Mesendoderm (in vitro differentiated cells): Measurements from ENCODE around the gene FFAR2.

Source experiments
- DNase-seq: peaks from one replicate; pipeline ENCODE4 v3.0.0; 2013
- H2AK5ac ChIP-seq: 2 replicates; pipeline ENCODE4 v1.6.1; 2013; ENCODE audit warnings: low read length, inconsistent platforms
- H2BK120ac ChIP-seq: 2 replicates; pipeline ENCODE4 v1.6.1; 2013; ENCODE audit warnings: low read depth, mild to moderate bottlenecking, low read length, moderate library complexity, mixed read lengths
- H2BK15ac ChIP-seq: replicated peaks from 2 replicates; pipeline ENCODE4 v1.6.1; 2013; ENCODE audit warnings: low read depth, mild to moderate bottlenecking, moderate library complexity
- H2BK5ac ChIP-seq: 2 replicates; pipeline ENCODE4 v1.6.1; 2013; ENCODE audit warnings: low read length, inconsistent platforms
- H3K18ac ChIP-seq: 2 replicates; pipeline ENCODE4 v1.6.1; 2013; ENCODE audit warnings: mild to moderate bottlenecking, low read length, mixed read lengths
- H3K23ac ChIP-seq: one replicate; pipeline ENCODE4 v1.6.1; 2013; ENCODE audit warnings: low read length
- H3K27ac ChIP-seq: 2 replicates; pipeline ENCODE4 v1.5.1; 2013; ENCODE audit warnings: low read depth, mild to moderate bottlenecking, inconsistent platforms, low read length, moderate library complexity
- H3K27me3 ChIP-seq: 2 replicates; pipeline ENCODE4 v1.6.1; 2013; ENCODE audit warnings: low read length, control low read depth, mild to moderate bottlenecking, inconsistent platforms; ENCODE audit not compliant: insufficient read depth, poor library complexity
- H3K36me3 ChIP-seq: 2 replicates; pipeline ENCODE4 v1.6.1; 2013; ENCODE audit warnings: low read length, inconsistent platforms; ENCODE audit not compliant: control insufficient read depth, insufficient read depth
- H3K4ac ChIP-seq: one replicate; pipeline ENCODE4 v1.6.1; 2013; ENCODE audit warnings: low read depth, mild to moderate bottlenecking, low read length, moderate library complexity
- H3K4me1 ChIP-seq: 2 replicates; pipeline ENCODE4 v1.6.1; 2013; ENCODE audit warnings: low read depth, low read length, inconsistent platforms; ENCODE audit not compliant: control insufficient read depth
- H3K4me2 ChIP-seq: 2 replicates; pipeline ENCODE4 v1.6.1; 2013; ENCODE audit warnings: low read length
- H3K4me3 ChIP-seq: 2 replicates; pipeline ENCODE4 v1.5.1; 2013; ENCODE audit warnings: mild to moderate bottlenecking, low read length
- H3K56ac ChIP-seq: one replicate; pipeline ENCODE4 v1.6.1; 2013; ENCODE audit warnings: low read length
- H3K79me1 ChIP-seq: 2 replicates; pipeline ENCODE4 v1.6.1; 2013; ENCODE audit warnings: low read length, inconsistent platforms
- H3K79me2 ChIP-seq: 2 replicates; pipeline ENCODE4 v1.6.1; 2013; ENCODE audit warnings: mild to moderate bottlenecking, low read length; ENCODE audit not compliant: control insufficient read depth, insufficient read depth
- H3K9ac ChIP-seq: 2 replicates; pipeline ENCODE4 v1.6.1; 2013; ENCODE audit warnings: low read length, inconsistent platforms
- H4K5ac ChIP-seq: one replicate; pipeline ENCODE4 v1.6.1; 2013; ENCODE audit warnings: low read length
- H4K8ac ChIP-seq: one replicate; pipeline ENCODE4 v1.6.1; 2013; ENCODE audit warnings: low read depth, mild to moderate bottlenecking, control low read depth, low read length, moderate library complexity
- WGBS: extraction: QIAGEN DNeasy Blood & Tissue Kit; methylation state at CpG from one replicate; pipeline ENCODE4 v1.1.7; 2013; ENCODE audit warnings: low lambda C conversion rate, missing lambda C conversion rate; ENCODE audit not compliant: insufficient coverage; ENCODE audit errors: extremely low coverage; 5-methylcytosine and 5-hydroxymethylcytosine counted together

The FFAR2 gene

DNA sequence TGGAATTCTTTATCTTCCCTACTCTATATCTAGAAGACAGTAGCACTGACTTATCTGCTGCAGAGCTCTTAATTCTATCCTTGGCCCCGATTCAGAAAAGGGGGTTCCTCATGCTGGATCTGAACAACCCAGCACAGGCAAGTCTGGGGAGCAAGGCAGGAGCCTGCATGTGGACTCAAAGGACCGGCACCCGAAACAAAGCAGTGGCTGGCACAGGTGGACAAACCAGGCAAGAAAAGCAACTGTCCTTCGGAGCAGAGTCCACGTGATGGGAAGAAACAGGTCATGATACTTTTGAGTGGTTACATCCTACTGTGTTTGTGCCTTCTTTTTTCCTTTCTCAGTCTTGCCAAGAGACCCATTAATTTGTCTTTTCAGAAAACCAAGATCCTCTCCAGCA, 38.9 kb upstream of the FFAR2 start:
- Histone ChIP-seq H3K79me2 (no peaks in the 10 kb centered on the region), H4K5ac (no peak overlapping the region), H3K27me3 (no peaks in the 10 kb centered on the region), H3K56ac (no peak overlapping the region), H3K27ac (no peak overlapping the region), H2AK5ac (no peak overlapping the region), H3K36me3 (no peaks in the 10 kb centered on the region), H2BK5ac (no peak overlapping the region), H4K8ac (no peak overlapping the region), H3K4me2 (no peak overlapping the region), H3K23ac (no peak overlapping the region), H3K79me1 (no peaks in the 10 kb centered on the region), H3K4ac (no peak overlapping the region), H3K9ac (no peak overlapping the region), H3K18ac (no peak overlapping the region), H2BK15ac (no peak overlapping the region), H3K4me3 (no peak overlapping the region), H3K4me1 (no peaks in the 10 kb centered on the region), H2BK120ac (no peak overlapping the region)
- no CpG with 5 or more reads among the region's 5 CpGs for WGBS
- DNase-seq = no peak

DNA sequence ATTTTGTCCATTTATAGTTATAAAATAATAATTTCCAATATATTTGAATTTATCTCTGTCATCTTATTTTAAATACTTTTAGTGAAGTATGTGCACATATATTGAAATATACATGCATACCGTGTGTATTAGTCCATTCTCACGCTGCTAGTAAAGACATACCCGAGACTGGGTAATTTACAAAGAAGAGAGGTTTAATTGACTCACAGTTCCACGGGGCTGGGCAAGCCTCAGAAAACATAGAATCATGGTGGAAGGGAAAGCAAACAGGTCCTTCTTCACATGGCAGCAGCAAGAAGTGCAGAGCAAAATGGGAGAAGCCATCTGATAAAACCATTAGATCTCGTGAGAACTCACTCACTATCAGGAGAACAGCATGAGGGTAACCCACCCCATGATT, 37.6 kb upstream of the FFAR2 start:
- H2BK120ac ChIP-seq = no peak overlapping the region
- H3K4ac ChIP-seq = no peak overlapping the region
- no peak overlapping the region for H2BK5ac ChIP-seq
- H3K4me1 ChIP-seq = no peaks in the 10 kb centered on the region
- H2BK15ac ChIP-seq = no peak overlapping the region
- no peak overlapping the region for H2AK5ac ChIP-seq
- no peaks in the 10 kb centered on the region for H3K79me1 ChIP-seq
- H4K8ac ChIP-seq = no peak overlapping the region
- no peaks in the 10 kb centered on the region for H3K36me3 ChIP-seq
- no peak overlapping the region for H3K27ac ChIP-seq
- H3K18ac ChIP-seq = no peak overlapping the region
- no peaks in the 10 kb centered on the region for H3K79me2 ChIP-seq
- H3K4me2 ChIP-seq = no peak overlapping the region
- H3K23ac ChIP-seq = no peak overlapping the region
- no peak overlapping the region for H3K9ac ChIP-seq
- no CpG with 5 or more reads among the region's 5 CpGs for WGBS
- no peak overlapping the region for H3K4me3 ChIP-seq
- H3K27me3 ChIP-seq = no peaks in the 10 kb centered on the region
- DNase-seq = no peak
- H4K5ac ChIP-seq = no peak overlapping the region
- H3K56ac ChIP-seq = no peak overlapping the region

DNA sequence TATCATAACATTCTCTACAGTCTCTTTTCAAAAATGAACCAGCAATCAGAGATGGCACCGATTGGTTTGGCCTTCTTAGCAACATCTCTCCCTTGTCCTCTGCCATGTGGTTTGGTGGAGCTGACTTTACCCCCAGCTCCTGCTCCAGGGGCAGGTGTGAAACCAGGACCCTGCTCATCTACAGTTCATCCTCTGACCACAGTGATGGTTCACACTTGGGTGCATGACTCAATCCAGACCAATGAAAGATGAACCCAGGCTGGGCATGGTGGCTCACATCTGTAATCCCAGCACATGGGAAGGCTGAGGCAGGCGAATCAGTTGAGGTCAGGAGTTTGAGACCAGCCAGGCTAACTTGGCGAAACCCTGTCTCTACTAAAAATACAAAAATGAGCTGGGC, 33.6 kb upstream of the FFAR2 start:
- no peak overlapping the region for H3K4ac ChIP-seq
- H3K23ac ChIP-seq = no peak overlapping the region
- no peak for DNase-seq
- no peaks in the 10 kb centered on the region for H3K36me3 ChIP-seq
- no peaks in the 10 kb centered on the region for H3K4me1 ChIP-seq
- H3K79me2 ChIP-seq = no peaks in the 10 kb centered on the region
- H3K4me3 ChIP-seq = no peak overlapping the region
- H3K9ac ChIP-seq = no peak overlapping the region
- WGBS = no CpG with 5 or more reads among the region's 3 CpGs
- no peaks in the 10 kb centered on the region for H3K79me1 ChIP-seq
- no peak overlapping the region for H2AK5ac ChIP-seq
- no peak overlapping the region for H4K8ac ChIP-seq
- H2BK15ac ChIP-seq = no peak overlapping the region
- no peak overlapping the region for H2BK120ac ChIP-seq
- no peak overlapping the region for H3K18ac ChIP-seq
- H2BK5ac ChIP-seq = no peak overlapping the region
- H4K5ac ChIP-seq = no peak overlapping the region
- no peak overlapping the region for H3K27ac ChIP-seq
- no peaks in the 10 kb centered on the region for H3K27me3 ChIP-seq
- no peak overlapping the region for H3K56ac ChIP-seq
- no peak overlapping the region for H3K4me2 ChIP-seq

DNA sequence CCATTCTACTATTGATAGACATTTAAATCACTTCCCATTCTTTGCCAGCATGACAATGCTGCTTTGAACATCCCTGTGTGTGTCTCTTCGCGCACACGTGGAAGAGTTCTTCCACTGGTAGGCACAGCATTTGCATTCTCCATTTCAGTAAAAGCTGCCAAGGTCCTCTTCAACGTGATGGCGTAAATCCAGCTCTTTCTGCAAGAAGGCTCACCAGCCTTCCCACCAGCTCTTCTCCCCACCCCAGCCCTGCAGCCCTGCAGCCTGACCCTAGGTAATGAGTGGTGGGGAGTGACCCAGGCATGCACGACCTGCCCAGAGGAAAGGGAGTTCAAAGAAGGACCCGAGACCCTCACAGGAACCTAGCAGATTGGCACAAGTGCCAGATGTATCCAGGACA, 31.7 kb upstream of the FFAR2 start:
- Histone ChIP-seq H3K4me2 (no peak overlapping the region), H3K27ac (no peak overlapping the region), H3K4me3 (no peak overlapping the region), H3K23ac (no peak overlapping the region), H2AK5ac (no peak overlapping the region), H3K9ac (no peak overlapping the region), H3K18ac (no peak overlapping the region), H3K56ac (no peak overlapping the region), H4K8ac (no peak overlapping the region), H3K36me3 (no peaks in the 10 kb centered on the region), H2BK5ac (no peak overlapping the region), H3K79me2 (no peaks in the 10 kb centered on the region), H2BK120ac (no peak overlapping the region), H2BK15ac (no peak overlapping the region), H3K27me3 (no peaks in the 10 kb centered on the region), H3K4ac (no peak overlapping the region), H4K5ac (no peak overlapping the region), H3K79me1 (no peaks in the 10 kb centered on the region), H3K4me1 (no peaks in the 10 kb centered on the region)
- DNase-seq = no peak
- WGBS = no CpG with 5 or more reads among the region's 7 CpGs

DNA sequence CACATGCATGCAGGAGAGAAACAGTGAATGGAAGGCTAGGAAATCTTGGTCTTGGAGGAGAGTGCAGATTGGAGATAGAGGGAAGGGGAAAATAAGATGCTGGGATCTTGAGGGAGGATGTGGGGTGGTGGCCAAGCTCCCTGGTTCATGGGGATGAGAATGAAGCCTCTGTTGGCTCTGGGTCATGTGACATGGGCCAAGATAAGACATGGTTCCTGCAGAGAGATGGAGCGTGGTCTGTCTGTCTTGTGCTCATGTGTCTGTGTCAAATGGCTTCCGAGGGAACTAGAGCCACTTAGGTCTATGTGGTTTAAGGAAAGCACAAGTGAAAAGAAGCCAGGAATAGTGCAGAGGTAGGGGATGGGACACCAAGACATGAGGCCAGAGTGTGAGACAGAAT, 30.8 kb upstream of the FFAR2 start:
- H4K8ac ChIP-seq = no peak overlapping the region
- no peak overlapping the region for H4K5ac ChIP-seq
- no peak overlapping the region for H3K4me3 ChIP-seq
- no peak overlapping the region for H2BK5ac ChIP-seq
- no peak overlapping the region for H2AK5ac ChIP-seq
- no peak for DNase-seq
- H3K23ac ChIP-seq = no peak overlapping the region
- H3K4me2 ChIP-seq = no peak overlapping the region
- no peak overlapping the region for H3K4ac ChIP-seq
- no peaks in the 10 kb centered on the region for H3K4me1 ChIP-seq
- WGBS = no CpG with 5 or more reads among the region's 2 CpGs
- H3K36me3 ChIP-seq = no peaks in the 10 kb centered on the region
- H3K27me3 ChIP-seq = no peaks in the 10 kb centered on the region
- no peak overlapping the region for H2BK120ac ChIP-seq
- H3K18ac ChIP-seq = no peak overlapping the region
- no peaks in the 10 kb centered on the region for H3K79me1 ChIP-seq
- H3K79me2 ChIP-seq = no peaks in the 10 kb centered on the region
- H2BK15ac ChIP-seq = no peak overlapping the region
- no peak overlapping the region for H3K27ac ChIP-seq
- no peak overlapping the region for H3K56ac ChIP-seq
- no peak overlapping the region for H3K9ac ChIP-seq

DNA sequence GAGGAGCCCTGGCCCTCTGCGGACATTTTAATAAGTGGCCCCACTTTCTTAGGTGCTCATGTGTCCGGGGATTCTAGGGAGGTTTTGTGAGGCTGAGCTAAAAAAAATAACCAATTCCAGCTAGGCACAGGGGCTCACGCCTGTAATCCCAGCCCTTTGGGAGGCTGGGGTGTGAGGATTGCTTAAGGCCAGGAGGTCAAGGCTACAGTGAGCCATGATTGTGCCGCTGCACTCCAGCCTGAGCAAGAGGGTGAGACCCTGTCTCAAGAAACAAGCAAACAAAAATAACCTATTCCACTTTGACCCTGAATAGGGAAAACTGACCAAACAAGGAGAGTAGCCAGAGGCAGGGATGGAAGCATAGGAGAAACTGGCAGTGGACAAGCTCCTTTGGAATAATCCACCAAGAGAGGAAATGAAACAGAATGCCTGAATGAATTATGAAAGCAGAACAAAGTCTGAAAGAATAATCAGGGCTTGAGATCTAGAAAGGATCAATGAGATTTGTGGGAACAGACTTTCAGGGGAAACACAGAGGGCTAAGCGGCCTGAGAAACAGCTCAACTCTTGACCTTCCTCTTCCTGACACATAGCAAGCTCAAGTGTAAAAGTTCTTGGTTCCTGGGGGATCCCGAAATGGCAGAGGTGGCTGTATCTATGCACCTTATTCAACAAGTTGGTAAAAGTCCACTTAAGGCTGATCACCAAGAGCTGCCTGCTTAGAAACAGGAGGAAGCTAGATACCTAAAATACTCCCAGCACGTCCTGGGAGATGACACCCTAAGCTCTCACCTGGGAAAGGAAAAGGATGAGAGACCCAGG, 30.1 kb upstream of the FFAR2 start:
- no peak overlapping the region for H3K18ac ChIP-seq
- H3K56ac ChIP-seq = no peak overlapping the region
- no peak overlapping the region for H3K27ac ChIP-seq
- WGBS = no CpG with 5 or more reads among the region's 7 CpGs
- no peaks in the 10 kb centered on the region for H3K79me1 ChIP-seq
- H2BK15ac ChIP-seq = no peak overlapping the region
- H3K4ac ChIP-seq = no peak overlapping the region
- H2BK120ac ChIP-seq = no peak overlapping the region
- H3K4me3 ChIP-seq = no peak overlapping the region
- no peak overlapping the region for H4K8ac ChIP-seq
- no peak for DNase-seq
- H3K4me1 ChIP-seq = no peaks in the 10 kb centered on the region
- H2BK5ac ChIP-seq = no peak overlapping the region
- no peak overlapping the region for H3K23ac ChIP-seq
- no peaks in the 10 kb centered on the region for H3K36me3 ChIP-seq
- H3K9ac ChIP-seq = no peak overlapping the region
- H3K4me2 ChIP-seq = no peak overlapping the region
- no peak overlapping the region for H2AK5ac ChIP-seq
- H3K79me2 ChIP-seq = no peaks in the 10 kb centered on the region
- no peak overlapping the region for H4K5ac ChIP-seq
- no peaks in the 10 kb centered on the region for H3K27me3 ChIP-seq
